CD4-positive, alpha-beta T cell (primary cell): Measurements from ENCODE around the gene ADCY4. TPM values are rescaled to one million over a fixed set of nuclear protein-coding genes. Genes with fewer than 3 reads are reported as not detected.

ENCODE experiments used
- ATAC-seq: fragments of 200-7000 bp; cut with Tn5 transposase; one replicate; pipeline ENCODE4 v1.10.0; 2022; ENCODE audit warnings: mild to moderate bottlenecking; ENCODE audit not compliant: poor library complexity
- CTCF ChIA-PET: fragments of 350-600 bp; sonication (Branson Sonifier 250); formaldehyde crosslinking; loops from one replicate; lab custom pipeline; 2021; ENCODE audit warnings: antibody characterized with exemption, inconsistent platforms; lab: Charles Lee
- POLR2A ChIA-PET: fragments of 350-600 bp; sonication (Branson Sonifier 250); formaldehyde crosslinking; loops from one replicate; lab custom pipeline; 2021; ENCODE audit warnings: antibody characterized with exemption, inconsistent platforms; lab: Charles Lee
- DNase-seq, 14 experiments: peaks; one replicate each; pipeline ENCODE4 v3.0.0-alpha.2; 2013 to 2020; ENCODE audit warnings: mixed read lengths in 2 of 14
- H3K27ac ChIP-seq, 2 donors: one replicate each; pipeline versions ENCODE4 v1.5.1 to v1.7.0; 2013; ENCODE audit warnings: low read length in 2 of 2, low read depth in 1 of 2, mild to moderate bottlenecking in 1 of 2
- H3K27me3 ChIP-seq, 2 experiments: 1 replicate in 1 of 2; 2 replicates in 1 of 2; pipeline versions ENCODE4 v1.6.1 to v1.7.0; 2013; ENCODE audit warnings: low read length in 2 of 2, control low read depth in 1 of 2, mild to moderate bottlenecking in 1 of 2, moderate library complexity in 1 of 2; ENCODE audit not compliant: insufficient read depth in 2 of 2, control insufficient read depth in 1 of 2
- H3K36me3 ChIP-seq: one replicate; pipeline ENCODE4 v1.6.1; 2013; ENCODE audit warnings: low read length, control low read depth; ENCODE audit not compliant: insufficient read depth
- H3K4me1 ChIP-seq: one replicate; pipeline ENCODE4 v1.6.1; 2013; ENCODE audit warnings: low read length, control low read depth; ENCODE audit not compliant: insufficient read depth
- H3K4me3 ChIP-seq: one replicate; pipeline ENCODE4 v1.5.1; 2013; ENCODE audit warnings: mild to moderate bottlenecking, low read length, moderate library complexity
- H3K9me3 ChIP-seq, 2 experiments: 1 replicate in 1 of 2; 2 replicates in 1 of 2; pipeline versions ENCODE4 v1.6.1 to v1.7.0; 2013; ENCODE audit warnings: low read length in 2 of 2, mild to moderate bottlenecking in 2 of 2, control low read depth in 1 of 2, moderate library complexity in 1 of 2; ENCODE audit not compliant: control insufficient read depth in 1 of 2, insufficient read depth in 1 of 2
- H3K27ac Mint-ChIP-seq: one replicate; pipeline ENCODE4 v1.8.0; 2020; ENCODE audit warnings: mixed read lengths
- H3K27me3 Mint-ChIP-seq: one replicate; pipeline ENCODE4 v1.8.0; 2021; ENCODE audit warnings: mixed read lengths
- H3K36me3 Mint-ChIP-seq: one replicate; pipeline ENCODE4 v1.8.0; 2021; ENCODE audit warnings: low read depth, mixed read lengths
- H3K4me1 Mint-ChIP-seq: one replicate; pipeline ENCODE4 v1.8.0; 2021; ENCODE audit warnings: low read depth, mixed read lengths
- H3K4me3 Mint-ChIP-seq: one replicate; pipeline ENCODE4 v1.8.0; 2020; ENCODE audit warnings: mild to moderate bottlenecking, mixed read lengths
- H3K9me3 Mint-ChIP-seq: one replicate; pipeline ENCODE4 v1.8.0; 2020; ENCODE audit warnings: mixed read lengths
- CTCF ChIP-seq: fragments of 200-600 bp; IDR thresholded peaks from one replicate; pipeline ENCODE4 v1.8.0; 2022; ENCODE audit warnings: antibody characterized with exemption, mild to moderate bottlenecking
- intact Hi-C, 2 experiments: fragments of 100-400 bp; cut with DNase I in 1 of 2; cut with micrococcal nuclease in 1 of 2; formaldehyde crosslinking; loops; one replicate each; pipeline versions ENCODE4 v1.15.1 to v1.9.0; 2023 to 2025; cut with DNase I, micrococcal nuclease
- total RNA-seq, 174 experiments: library from RNA in 2 of 174; stranded (reverse) in 2 of 174; gene quantifications; one replicate each; pipeline ENCODE4 v1.2.3 and lab custom pipeline; 2021 to 2026

The ADCY4 gene
- total RNA-seq, 2 experiments from 2014 or later: 4.7 to 5.9 TPM

GRCh38 chr14:24273422-24273998 is 61.4 kb downstream of the ADCY4 start:
- no peaks in the 10 kb centered on the region for H3K27me3 ChIP-seq
- H3K4me3 Mint-ChIP-seq: peak overlapping the region; percentile 65
- TF ChIP-seq CTCF: no peak
- ChIA-PET POLR2A (interaction anchor here (0.8 to 1.7 kb wide), 8 partner anchors 26 to 193 kb away, joined by 3 to 19 read pairs (median 3); partner anchors contain the start of genes CBLN3, CHMP4A, CIDEB and DHRS1), CTCF (interaction anchor here (1.0 to 1.5 kb wide), 4 partner anchors 23 to 165 kb away, joined by 3 to 8 read pairs (median 4); partner anchors contain the start of genes CIDEB and TINF2)
- ATAC-seq (no peak), DNase-seq (no peak)
- peak overlapping the region; percentile 37 to 54 for H3K27ac ChIP-seq
- no peaks in the 10 kb centered on the region for H3K9me3 Mint-ChIP-seq
- peaks cover 12% of the 10 kb centered on the region for H3K36me3 ChIP-seq
- no peaks in the 10 kb centered on the region for H3K27me3 Mint-ChIP-seq
- peaks cover 23% of the 10 kb centered on the region for H3K36me3 Mint-ChIP-seq
- peaks cover 52% of the 10 kb centered on the region for H3K4me1 ChIP-seq
- H3K4me3 ChIP-seq: no peak overlapping the region
- peaks cover 54% of the 10 kb centered on the region for H3K4me1 Mint-ChIP-seq
- intact Hi-C loops: loop anchor here in 1 of 2 experiments (5.0 kb wide), 2 partner anchors 39 to 41 kb away; partner anchors contain the start of genes GMPR2, LTB4R, LTB4R2 and NEDD8
- H3K27ac Mint-ChIP-seq: peak overlapping the region; percentile 97
- H3K9me3 ChIP-seq: no peaks in the 10 kb centered on the region

- H3K9me3 Mint-ChIP-seq: no peaks in the 10 kb centered on the region
- no peak for TF ChIP-seq CTCF
- peak overlapping the region; percentile 97 for H3K27ac Mint-ChIP-seq
- H3K4me1 Mint-ChIP-seq: peaks cover 48% of the 10 kb centered on the region
- CTCF ChIA-PET: interaction anchor here (1.1 to 2.9 kb wide), 7 partner anchors 25 to 159 kb away, joined by 4 to 20 read pairs (median 11); partner anchors contain the start of genes IRF9, MDP1, PSME1 and TINF2
- H3K36me3 ChIP-seq: peaks cover 22% of the 10 kb centered on the region
- H3K36me3 Mint-ChIP-seq: peaks cover 28% of the 10 kb centered on the region
- peak overlapping the region; percentile 92 to 95 for H3K27ac ChIP-seq
- peak overlapping the region; percentile 87 for H3K4me3 Mint-ChIP-seq
- no peaks in the 10 kb centered on the region for H3K27me3 ChIP-seq
- peaks cover 43% of the 10 kb centered on the region for H3K4me1 ChIP-seq
- H3K4me3 ChIP-seq: no peak overlapping the region
- ATAC-seq (no peak), DNase-seq (no peak)
- POLR2A ChIA-PET: interaction anchor here (0.6 to 4.0 kb wide), 9 partner anchors 26 to 952 kb away, joined by 3 to 134 read pairs (median 15); partner anchors contain the start of genes CBLN3, IPO4, IRF9 and KHNYN
- H3K9me3 ChIP-seq: no peaks in the 10 kb centered on the region
- no peaks in the 10 kb centered on the region for H3K27me3 Mint-ChIP-seq
- intact Hi-C loops: loop anchor here (1.0 to 5.0 kb wide), 3 partner anchors 25 to 40 kb away; partner anchors contain the start of genes GMPR2 (in 1 of the 2), LTB4R (in 1 of the 2), LTB4R2 (in 1 of the 2) and NEDD8 (in 1 of the 2)
Measured at GRCh38 chr14:24272467-24272866, 62.4 kb downstream of the ADCY4 start.

GRCh38 chr14:24271834-24272263 is 63.0 kb downstream of the ADCY4 start:
- no peak for TF ChIP-seq CTCF
- Histone ChIP-seq H3K4me3 (peak overlapping the region; percentile 86), H3K36me3 (peaks cover 28% of the 10 kb centered on the region), H3K9me3 (no peaks in the 10 kb centered on the region), H3K27ac (peak overlapping the region; percentile 92 to 95), H3K27me3 (no peaks in the 10 kb centered on the region), H3K4me1 (peaks cover 43% of the 10 kb centered on the region)
- CTCF ChIA-PET: interaction anchor here (1.0 to 3.6 kb wide), 14 partner anchors 9 to 160 kb away, joined by 3 to 20 read pairs (median 8); partner anchors contain the start of genes CHMP4A, CIDEB, IRF9 and MDP1
- DNase-seq: no peak
- Mint-ChIP-seq H3K27me3 (no peaks in the 10 kb centered on the region), H3K9me3 (no peaks in the 10 kb centered on the region), H3K4me1 (peaks cover 43% of the 10 kb centered on the region), H3K36me3 (peaks cover 34% of the 10 kb centered on the region), H3K4me3 (peak overlapping the region; percentile 87), H3K27ac (peak overlapping the region; percentile 97)
- no peak for ATAC-seq
- intact Hi-C loops: loop anchor here (1.0 to 5.0 kb wide), 8 partner anchors 25 to 59 kb away; partner anchors contain the start of genes GMPR2 (in 2 of the 2), NEDD8 (in 2 of the 2), CHMP4A (in 1 of the 2) and LTB4R (in 1 of the 2)
- POLR2A ChIA-PET: interaction anchor here (0.6 to 4.0 kb wide), 24 partner anchors 26 to 951 kb away, joined by 3 to 134 read pairs (median 7); partner anchors contain the start of genes CBLN3, CHMP4A, CIDEB and DCAF11
